OCI-LY3 (cell line): Measurements from ENCODE around the gene BATF2.
"Not testable (repeated sequence)": the region's sequence is repeated elsewhere in the genome, so short reads cannot be mapped to it uniquely, and the experiment has no call there.

Source experiments
- H2AFZ ChIP-seq: fragments of 200-600, 300-600 bp; shearing (Covaris generic); 2 replicates; pipeline ENCODE4 v1.6.0; 2014; ENCODE audit warnings: antibody characterized with exemption, low read depth, low read length
- H3K27ac ChIP-seq: fragments of 200-600, 300-600 bp; sonication (generic); 2 replicates; pipeline ENCODE4 v1.5.1; 2014; ENCODE audit warnings: mild to moderate bottlenecking, low read length, moderate library complexity, mixed read lengths
- H3K27me3 ChIP-seq: fragments of 200-600, 300-600 bp; sonication (generic); 2 replicates; pipeline ENCODE4 v1.6.1; 2014; ENCODE audit warnings: low read depth, low read length, mixed read lengths
- H3K36me3 ChIP-seq: fragments of 200-600, 300-600 bp; sonication (generic); replicated peaks from 2 replicates; pipeline ENCODE3; 2014; ENCODE audit warnings: low read depth, low read length, mixed read lengths
- H3K4me1 ChIP-seq: fragments of 300-600, 200-600 bp; sonication (generic); 2 replicates; pipeline ENCODE4 v1.6.1; 2014; ENCODE audit warnings: low read length, mixed read lengths
- H3K4me2 ChIP-seq: fragments of 200-600, 300-600 bp; sonication (generic); 2 replicates; pipeline ENCODE4 v1.6.1; 2014; ENCODE audit warnings: low read length, mixed read lengths
- H3K4me3 ChIP-seq: fragments of 300-600, 200-600 bp; sonication (generic); 2 replicates; pipeline ENCODE4 v1.5.1; 2014; ENCODE audit warnings: antibody characterized with exemption, mild to moderate bottlenecking, low read length, moderate library complexity
- H3K79me2 ChIP-seq: fragments of 300-600, 200-600 bp; shearing (Covaris generic); 2 replicates; pipeline ENCODE4 v1.6.1; 2014; ENCODE audit warnings: mild to moderate bottlenecking, low read length, mixed read lengths
- H3K9ac ChIP-seq: fragments of 300-600, 200-600 bp; shearing (Covaris generic); 2 replicates; pipeline ENCODE4 v1.6.0; 2014; ENCODE audit warnings: mild to moderate bottlenecking, low read length, moderate library complexity
- H3K9me3 ChIP-seq: fragments of 200-600, 300-600 bp; shearing (Covaris generic); 2 replicates; pipeline ENCODE4 v1.6.1; 2014; ENCODE audit warnings: low read length, mixed read lengths; ENCODE audit not compliant: insufficient read depth
- H4K20me1 ChIP-seq: fragments of 200-600, 300-600 bp; sonication (generic); 2 replicates; pipeline ENCODE4 v1.6.1; 2016; ENCODE audit warnings: low read length, mixed read lengths; ENCODE audit not compliant: insufficient read depth
- CTCF ChIP-seq: fragments of 200-600, 300-600 bp; sonication (generic); IDR thresholded peaks from 2 replicates; pipeline ENCODE4 v1.5.1; 2014; ENCODE audit warnings: antibody characterized with exemption, low read length, low read depth
- EZH2phosphoT487 ChIP-seq: fragments of 200-600 bp; shearing (Covaris generic); IDR thresholded peaks from 2 replicates; pipeline ENCODE4 v1.6.1; 2018; ENCODE audit warnings: antibody characterized with exemption, mixed run types, low read depth

BATF2 gene

GRCh38 chr11:65013888-65014725, 17.3 kb upstream of the BATF2 start, which contains the start of gene ARL2:
ARL2 (plus strand) TSS chr11:65014160; CDS start chr11:65014208, 48 bp downstream.
- peak; percentile 71 for TF ChIP-seq CTCF
- TF ChIP-seq EZH2phosphoT487: no peak

GRCh38 chr11:65013130-65013887, 16.5 kb upstream of the BATF2 start:
- H2AFZ ChIP-seq: peak overlapping the region; percentile 96
- no peaks in the 10 kb centered on the region for H3K9me3 ChIP-seq
- H3K27me3 ChIP-seq: no peaks in the 10 kb centered on the region
- peaks cover 12% of the 10 kb centered on the region for H3K4me1 ChIP-seq
- H3K79me2 ChIP-seq: peaks cover 30% of the 10 kb centered on the region
- TF ChIP-seq EZH2phosphoT487 (no peak), CTCF (peak; percentile 72)
- H3K27ac ChIP-seq: peak overlapping the region; percentile 92
- peak overlapping the region; percentile 98 for H3K9ac ChIP-seq
- H3K36me3 ChIP-seq: peaks cover 19% of the 10 kb centered on the region
- peak overlapping the region; percentile 88 for H3K4me3 ChIP-seq
- H3K4me2 ChIP-seq: peak overlapping the region; percentile 89
- no peaks in the 10 kb centered on the region for H4K20me1 ChIP-seq

More at GRCh38 chr11:65013888-65014725, 17.3 kb upstream of the BATF2 start, which contains the start of gene ARL2:
- Histone ChIP-seq H3K27me3 (no peaks in the 10 kb centered on the region), H4K20me1 (no peaks in the 10 kb centered on the region), H3K9ac (peak within 1 kb of the TSS; percentile 98), H3K79me2 (peaks cover 30% of the 10 kb centered on the region), H3K27ac (peak within 1 kb of the TSS; percentile 92), H3K9me3 (no peaks in the 10 kb centered on the region), H2AFZ (peak within 1 kb of the TSS; percentile 96), H3K4me2 (peak within 1 kb of the TSS; percentile 89), H3K36me3 (peaks cover 24% of the 10 kb centered on the region), H3K4me1 (peaks cover 12% of the 10 kb centered on the region), H3K4me3 (peak within 1 kb of the TSS; percentile 88)

GRCh38 chr11:65008873-65009272, 12.1 kb upstream of the BATF2 start:
- H3K4me2 ChIP-seq: no peak overlapping the region
- H3K79me2 ChIP-seq: no peaks in the 10 kb centered on the region
- H3K9me3 ChIP-seq: no peaks in the 10 kb centered on the region
- H3K4me3 ChIP-seq: no peak overlapping the region
- H2AFZ ChIP-seq: no peak overlapping the region
- H3K27ac ChIP-seq: no peak overlapping the region
- no peak overlapping the region for H3K9ac ChIP-seq
- H4K20me1 ChIP-seq: no peaks in the 10 kb centered on the region
- no peaks in the 10 kb centered on the region for H3K27me3 ChIP-seq
- peaks cover 6% of the 10 kb centered on the region for H3K4me1 ChIP-seq
- no peak for TF ChIP-seq EZH2phosphoT487
- H3K36me3 ChIP-seq: no peaks in the 10 kb centered on the region

DNA sequence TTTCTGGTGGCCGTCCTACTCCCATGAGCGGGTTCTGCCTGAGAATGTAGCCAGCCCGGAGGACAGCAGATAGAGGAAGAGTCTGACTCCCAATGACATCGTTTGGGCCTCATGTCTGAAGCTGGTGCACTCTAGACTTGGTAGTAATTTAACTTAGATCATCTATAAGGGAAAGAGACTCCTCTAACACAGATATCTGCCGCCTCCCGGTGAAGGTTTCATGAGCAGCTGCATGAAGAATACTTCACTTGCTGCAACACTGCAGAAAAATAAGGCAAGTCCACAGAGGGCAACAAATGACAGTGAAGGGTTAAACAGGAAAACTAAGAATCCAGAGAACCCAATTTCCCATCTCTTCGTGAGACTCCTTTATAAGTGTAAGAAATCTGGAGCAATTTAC, 11.2 kb upstream of the BATF2 start:
- TF ChIP-seq EZH2phosphoT487 (no peak), CTCF (no peak)
- H3K4me3 ChIP-seq: no peak overlapping the region
- H2AFZ ChIP-seq: no peak overlapping the region
- no peaks in the 10 kb centered on the region for H3K36me3 ChIP-seq
- H3K4me2 ChIP-seq: no peak overlapping the region
- no peak overlapping the region for H3K27ac ChIP-seq
- H3K4me1 ChIP-seq: peaks cover 2% of the 10 kb centered on the region
- H3K9me3 ChIP-seq: no peaks in the 10 kb centered on the region
- H3K9ac ChIP-seq: no peak overlapping the region
- H4K20me1 ChIP-seq: no peaks in the 10 kb centered on the region
- H3K27me3 ChIP-seq: no peaks in the 10 kb centered on the region
- H3K79me2 ChIP-seq: no peaks in the 10 kb centered on the region

- H3K4me1 ChIP-seq: not testable (repeated sequence)
Measured at GRCh38 chr11:65003968-65004367, 7.2 kb upstream of the BATF2 start.

More at GRCh38 chr11:65003968-65004367, 7.2 kb upstream of the BATF2 start:
- not testable (repeated sequence) for H2AFZ ChIP-seq, H3K27me3 ChIP-seq, H3K36me3 ChIP-seq, H3K4me2 ChIP-seq, H3K9me3 ChIP-seq, H3K9ac ChIP-seq, H3K27ac ChIP-seq, H4K20me1 ChIP-seq, H3K79me2 ChIP-seq, H3K4me3 ChIP-seq
